ENCODE measurements around the gene PRKN. TPM values are rescaled to one million over a fixed set of nuclear protein-coding genes. Genes with fewer than 3 reads are reported as not detected.

PRKN gene
- total and polyA plus RNA-seq, 2 donors (not counting 3 experiments of a cell fraction or from before 2014, with no cell fraction given) = 0.06 TPM; not detected in 1

DNA sequence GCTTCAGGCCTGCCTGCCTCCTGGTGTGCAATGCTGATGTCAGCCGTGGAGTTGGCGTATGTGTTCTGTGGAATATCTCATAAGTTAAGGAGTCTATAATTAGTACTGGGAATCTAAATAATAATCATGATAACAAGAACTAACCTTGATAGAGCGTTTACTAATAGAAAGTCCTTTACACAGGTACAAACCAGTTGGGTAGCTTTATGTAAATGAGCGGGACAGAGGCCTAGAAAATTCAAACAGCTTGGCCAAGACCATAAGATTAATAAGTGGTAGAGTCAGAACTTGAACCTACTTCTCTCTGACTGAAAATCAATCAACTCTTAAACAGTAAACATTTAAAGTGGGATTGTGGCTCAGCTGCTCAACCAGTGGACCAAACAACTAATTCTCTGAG, 882.8 kb downstream of the PRKN start:
- Histone ChIP-seq H3K9me1 (replicated peaks; ENCODE audit: control insufficient read depth, extremely low read depth, insufficient read depth, low read length) (no peaks in the 10 kb centered on the region), H4K20me1 (replicated peaks; ENCODE audit: control insufficient read depth, extremely low read depth, insufficient read depth, low read length) (no peaks in the 10 kb centered on the region), H3K79me2 (ENCODE audit: control insufficient read depth, insufficient read depth, low read length) (no peaks in the 10 kb centered on the region), H3K4me3 (replicated peaks in 1 of 3; ENCODE audit: insufficient read depth in 1 of 3, low read depth in 1 of 3, low read length in 3 of 3) (no peak overlapping the region), H3K27me3 (ENCODE audit: control insufficient read depth in 2 of 2, insufficient read depth in 2 of 2, low read length in 2 of 2) (no peaks in the 10 kb centered on the region), H3K36me3 (ENCODE audit: control insufficient read depth in 2 of 2, extremely low read depth in 1 of 2, insufficient read depth in 2 of 2, low read length in 2 of 2) (no peaks in the 10 kb centered on the region), H2AFZ (ENCODE audit: low read depth, low read length) (no peak overlapping the region), H3K9ac (replicated peaks; ENCODE audit: extremely low read depth, insufficient read depth, low read length) (no peak overlapping the region), H3K9me3 (replicated peaks; ENCODE audit: control insufficient read depth, insufficient read depth, low read length) (no peaks in the 10 kb centered on the region), H3K27ac (ENCODE audit: insufficient read depth, low read depth, low read length) (no peak overlapping the region), H3K4me1 (ENCODE audit: control insufficient read depth, extremely low read depth, insufficient read depth, low read length) (no peaks in the 10 kb centered on the region), H3K4me2 (ENCODE audit: insufficient read depth, low read length) (no peak overlapping the region)
- no peak for FAIRE-seq
- BruUV-seq (replicated peaks) = no TSS peak
- CTCF ChIA-PET = no interaction called here
- DNase-seq (ENCODE audit: low read depth, low spot score) = no peak
- dilution Hi-C loops (cut with MboI; ENCODE audit: extremely low pct_ligation_motif_present, low sequenced_read_pairs) = no loop called here
- TF ChIP-seq MYC (IDR thresholded peaks at IDR 0.05; ENCODE audit: low read depth, low read length) (no peak), JUN (IDR thresholded peaks at IDR 0.05; ENCODE audit: borderline replicate concordance, insufficient read depth, insufficient read length, low read depth) (no peak), GATA2 (IDR thresholded peaks at IDR 0.05; ENCODE audit: insufficient read depth, insufficient read length, low read depth, low read length) (no peak), EZH2 (IDR thresholded peaks at IDR 0.05; ENCODE audit: borderline replicate concordance, low read depth, low read length, severe bottlenecking) (no peak), FOS (IDR thresholded peaks at IDR 0.05; ENCODE audit: borderline replicate concordance, insufficient read depth, low read length) (no peak), POLR2AphosphoS5 (IDR thresholded peaks at IDR 0.05; ENCODE audit: insufficient read depth, low read depth, low read length) (no peak), POLR2A (IDR thresholded peaks at IDR 0.05; ENCODE audit: low read depth, low read length) (no peak)
- TF ChIP-seq, protein P1, sequence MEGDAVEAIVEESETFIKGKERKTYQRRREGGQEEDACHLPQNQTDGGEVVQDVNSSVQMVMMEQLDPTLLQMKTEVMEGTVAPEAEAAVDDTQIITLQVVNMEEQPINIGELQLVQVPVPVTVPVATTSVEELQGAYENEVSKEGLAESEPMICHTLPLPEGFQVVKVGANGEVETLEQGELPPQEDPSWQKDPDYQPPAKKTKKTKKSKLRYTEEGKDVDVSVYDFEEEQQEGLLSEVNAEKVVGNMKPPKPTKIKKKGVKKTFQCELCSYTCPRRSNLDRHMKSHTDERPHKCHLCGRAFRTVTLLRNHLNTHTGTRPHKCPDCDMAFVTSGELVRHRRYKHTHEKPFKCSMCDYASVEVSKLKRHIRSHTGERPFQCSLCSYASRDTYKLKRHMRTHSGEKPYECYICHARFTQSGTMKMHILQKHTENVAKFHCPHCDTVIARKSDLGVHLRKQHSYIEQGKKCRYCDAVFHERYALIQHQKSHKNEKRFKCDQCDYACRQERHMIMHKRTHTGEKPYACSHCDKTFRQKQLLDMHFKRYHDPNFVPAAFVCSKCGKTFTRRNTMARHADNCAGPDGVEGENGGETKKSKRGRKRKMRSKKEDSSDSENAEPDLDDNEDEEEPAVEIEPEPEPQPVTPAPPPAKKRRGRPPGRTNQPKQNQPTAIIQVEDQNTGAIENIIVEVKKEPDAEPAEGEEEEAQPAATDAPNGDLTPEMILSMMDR (IDR thresholded peaks at IDR 0.05; ENCODE audit: extremely low read depth in 1 of 2, insufficient read depth in 1 of 2, low read depth in 1 of 2, low read length in 2 of 2) = no peak
- TF ChIP-seq, protein P2, sequence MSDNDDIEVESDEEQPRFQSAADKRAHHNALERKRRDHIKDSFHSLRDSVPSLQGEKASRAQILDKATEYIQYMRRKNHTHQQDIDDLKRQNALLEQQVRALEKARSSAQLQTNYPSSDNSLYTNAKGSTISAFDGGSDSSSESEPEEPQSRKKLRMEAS (IDR thresholded peaks at IDR 0.05; ENCODE audit: insufficient read depth, insufficient read length) = no peak
- intact Hi-C loops (cut with micrococcal nuclease) = no loop called here
- POLR2A ChIA-PET = no interaction called here

Data from endothelial cell of umbilical vein (primary cell).